HPDE6-E6E7 (cell line): ENCODE results near the gene COP1.

Source experiments
- DNase-seq: peaks from one replicate; pipeline ENCODE4 v3.0.0; 2011; ENCODE audit warnings: missing footprints; ENCODE audit errors: extremely low spot score

COP1 gene

DNA sequence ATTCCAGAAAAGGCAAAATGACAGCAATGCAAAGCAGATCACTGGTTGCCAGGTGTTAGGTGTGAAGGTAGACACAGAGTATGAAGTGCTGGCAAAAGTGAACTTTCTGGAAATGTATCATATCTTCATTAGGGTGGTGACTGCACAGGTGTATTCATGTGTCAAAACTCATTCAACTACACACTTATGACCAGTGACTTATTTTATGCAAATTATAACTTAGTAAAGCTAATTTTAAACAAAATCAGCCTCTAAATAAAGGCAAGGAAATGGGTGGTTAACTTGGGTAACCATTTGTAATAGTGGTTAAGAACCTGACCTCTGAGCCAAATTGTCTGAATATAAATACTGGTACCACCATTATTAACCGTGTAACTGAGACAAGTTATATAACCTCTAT is 7.4 kb downstream of the COP1 start:
- no peak for DNase-seq

DNA sequence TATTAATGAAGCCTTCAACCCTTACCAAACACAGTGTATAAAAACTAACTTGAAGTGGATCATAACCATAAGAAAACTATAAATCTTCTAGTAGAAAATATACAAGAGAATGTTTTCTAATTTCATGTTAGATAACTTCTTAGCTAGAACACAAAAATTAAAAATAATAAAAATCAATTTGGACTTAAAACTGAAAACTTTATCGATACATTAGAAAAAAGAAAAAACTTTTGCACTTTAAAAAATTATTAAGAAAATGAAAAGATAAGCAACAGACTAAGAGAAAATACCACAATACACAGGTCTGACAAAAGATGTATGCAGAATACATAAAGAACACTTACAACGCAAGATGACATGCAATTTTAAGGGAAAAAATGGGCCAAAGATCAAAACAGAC is 8.7 kb downstream of the COP1 start:
- DNase-seq: no peak

DNA sequence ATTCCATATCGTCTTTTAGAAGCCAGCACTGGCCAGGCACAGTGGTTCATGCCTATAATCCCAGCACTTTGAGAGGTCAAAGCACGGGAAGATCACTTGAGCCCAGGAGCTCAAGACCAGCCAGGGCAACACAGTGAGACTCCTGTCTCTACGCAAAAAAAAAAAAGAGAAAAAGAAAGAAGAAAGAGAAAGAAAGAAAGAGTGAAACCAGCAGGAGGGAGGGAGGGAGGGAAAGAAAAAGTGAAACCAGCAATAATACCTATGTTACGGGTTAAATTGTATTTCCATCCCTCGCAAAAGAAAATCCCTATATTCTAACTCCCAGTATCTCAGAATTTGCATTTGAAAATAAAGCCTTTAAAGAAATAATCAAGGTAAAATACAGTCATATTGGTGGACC is 10.4 kb downstream of the COP1 start:
- DNase-seq: no peak

DNA sequence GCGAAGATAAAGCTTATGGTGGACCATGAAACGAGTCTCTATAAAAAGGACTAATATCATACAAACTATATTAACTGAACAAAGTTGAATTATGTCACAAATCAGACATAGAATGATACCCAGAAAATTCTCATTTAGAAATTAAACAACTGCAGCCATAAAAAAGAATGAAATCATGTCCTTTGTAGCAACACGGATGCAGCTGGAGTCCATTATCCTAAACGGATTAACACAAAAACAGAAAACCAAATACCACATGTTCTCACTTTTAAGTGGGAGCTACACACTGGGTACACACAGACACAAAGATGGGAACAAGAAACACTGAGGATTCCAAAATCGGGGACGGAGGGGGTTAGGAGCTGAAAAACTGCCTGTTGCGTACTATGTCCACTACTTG is 11.5 kb downstream of the COP1 start:
- no peak for DNase-seq

DNA sequence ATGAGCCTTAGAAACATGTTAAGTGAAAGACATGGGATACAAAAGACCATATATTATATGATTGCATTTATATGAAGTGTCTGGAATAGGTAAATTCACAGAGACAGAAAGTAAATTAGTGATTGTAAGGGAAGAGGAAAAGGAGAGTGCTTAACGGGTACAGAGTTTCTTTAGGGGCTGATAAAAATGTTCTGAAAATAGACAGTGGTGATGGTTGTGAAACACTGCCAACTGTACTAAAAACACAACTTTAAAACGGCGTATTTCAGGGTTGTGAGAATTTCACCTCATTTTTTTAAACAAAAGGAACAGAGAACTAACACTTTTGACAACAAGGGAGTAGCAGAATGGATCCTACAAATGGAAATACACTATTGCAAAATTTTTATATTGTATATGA is 13.4 kb downstream of the COP1 start:
- no peak for DNase-seq

DNA sequence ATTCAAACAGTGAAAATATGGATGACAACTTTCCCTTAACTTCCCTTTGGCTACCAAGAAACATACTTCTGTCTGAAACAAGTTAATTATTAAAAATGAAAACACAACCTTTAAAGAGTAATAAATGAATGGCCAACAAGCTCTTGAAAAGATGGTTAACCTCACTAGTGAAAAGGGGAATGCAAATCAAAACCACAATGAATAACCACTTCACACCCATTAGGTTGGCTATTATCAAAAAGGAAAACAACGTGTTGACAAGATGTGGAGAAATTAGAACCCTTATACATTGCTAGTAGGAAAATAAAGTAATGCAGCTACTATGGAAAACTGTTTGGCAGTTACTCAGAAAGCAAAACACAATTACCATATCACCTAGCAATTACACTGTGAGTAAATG is 14.1 kb downstream of the COP1 start:
- DNase-seq: no peak

DNA sequence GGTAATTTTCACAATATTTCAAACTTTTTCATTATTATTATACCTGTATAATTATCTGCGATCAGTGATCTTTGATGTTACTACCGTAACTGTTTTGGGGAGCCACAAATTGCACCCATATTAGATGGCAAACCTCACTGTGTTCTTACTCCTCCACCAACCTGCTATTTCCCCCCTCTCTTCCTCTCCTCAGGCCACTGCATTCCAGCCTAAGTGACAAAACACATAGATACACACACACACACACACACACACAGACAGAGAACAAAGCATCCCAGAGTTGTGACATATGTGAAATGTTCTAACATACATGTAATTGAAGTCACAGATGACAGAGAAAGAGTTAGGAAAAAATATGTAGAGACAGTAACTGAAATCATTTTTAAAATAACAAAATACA is 18.5 kb downstream of the COP1 start:
- DNase-seq: no peak

DNA sequence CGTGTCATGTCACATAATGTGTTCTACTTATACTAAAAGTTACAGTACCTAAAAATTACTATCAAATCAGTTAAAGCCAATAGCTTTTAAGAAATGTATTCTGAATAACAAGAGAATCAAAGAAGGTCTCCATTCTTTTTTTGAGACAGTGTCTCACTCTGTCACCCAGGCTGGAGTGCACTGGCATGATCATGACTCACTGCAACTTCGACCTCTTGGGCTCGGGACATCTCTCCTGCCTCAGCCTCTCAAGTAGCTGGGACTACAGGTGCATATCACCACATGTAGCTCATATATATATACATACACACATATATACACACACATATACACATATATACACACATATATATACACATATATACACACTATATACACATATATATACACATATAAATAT is 20.1 kb downstream of the COP1 start:
- no peak for DNase-seq

DNA sequence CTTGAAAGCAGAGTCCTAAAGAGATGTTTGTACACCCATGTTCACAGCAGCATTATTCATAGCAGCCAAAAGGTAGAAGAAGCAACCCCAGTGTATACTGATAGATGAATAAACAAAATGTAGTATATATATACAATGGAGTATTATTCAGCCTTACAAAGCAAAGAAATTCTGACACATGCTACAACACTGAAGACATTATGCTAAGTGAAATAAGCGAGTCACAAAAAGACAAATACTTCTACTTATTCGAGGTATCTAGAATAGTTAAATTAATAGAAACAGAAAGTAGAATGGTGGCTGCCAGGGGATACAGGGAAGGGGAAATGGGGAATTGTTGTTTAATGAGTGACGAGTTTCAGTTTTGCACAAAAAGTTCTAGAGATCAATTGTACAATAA is 23.5 kb downstream of the COP1 start:
- no peak for DNase-seq

DNA sequence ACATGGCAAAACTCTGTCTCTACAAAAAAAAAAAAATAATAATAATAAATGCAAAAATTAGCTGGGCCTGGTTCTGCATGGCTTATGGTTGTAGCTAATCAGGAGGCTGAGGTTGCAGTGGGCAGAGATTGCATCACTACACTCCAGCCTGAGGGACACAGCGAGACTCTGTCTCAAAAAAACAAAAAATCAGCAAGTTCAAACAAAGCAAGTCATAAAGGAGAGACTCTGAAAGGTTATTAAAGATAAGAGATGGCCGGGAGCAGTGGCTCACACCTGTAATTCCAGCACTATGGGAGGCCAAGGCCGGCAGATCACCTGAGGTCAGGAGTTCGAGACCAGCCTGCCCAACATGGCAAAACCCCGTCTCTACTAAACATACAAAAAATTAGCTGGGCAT is 28.8 kb downstream of the COP1 start:
- DNase-seq: no peak

DNA sequence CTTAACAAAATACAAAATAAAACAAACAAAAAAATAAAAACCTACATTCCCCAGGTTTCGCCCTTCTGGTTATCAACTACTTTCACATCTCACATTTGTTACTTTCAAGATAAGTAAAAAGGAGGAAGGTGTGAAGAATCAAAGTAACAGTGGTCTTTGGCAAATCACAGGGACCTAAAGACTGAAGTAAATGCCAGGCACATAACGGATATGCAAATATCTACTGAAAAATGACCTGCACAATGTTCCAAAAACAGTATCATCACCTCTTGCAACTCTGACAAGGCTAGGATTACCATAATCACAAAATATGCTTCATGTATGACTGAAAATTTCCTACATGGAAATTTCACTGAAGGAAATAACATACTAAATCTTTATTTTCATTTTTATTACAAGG is 29.3 kb downstream of the COP1 start:
- DNase-seq: no peak

DNA sequence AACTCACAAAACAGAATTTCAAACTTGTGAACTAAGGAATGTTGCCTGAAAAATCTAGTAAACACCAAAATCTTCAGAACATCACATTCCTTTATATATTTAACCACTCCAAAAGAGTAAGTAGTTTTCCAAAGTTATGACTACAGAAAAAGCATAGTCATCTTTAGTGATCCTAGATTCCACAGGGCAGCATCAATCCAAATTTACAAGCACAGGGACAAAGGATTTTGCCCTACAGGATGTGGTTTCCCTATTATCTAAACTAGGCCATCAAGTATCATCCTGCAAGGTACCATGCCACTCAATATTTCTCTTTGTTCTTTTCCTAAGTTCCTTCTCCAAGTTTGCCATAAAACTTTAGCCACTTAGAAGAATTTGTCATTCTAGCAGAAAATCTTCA is 33.0 kb downstream of the COP1 start:
- no peak for DNase-seq

DNA sequence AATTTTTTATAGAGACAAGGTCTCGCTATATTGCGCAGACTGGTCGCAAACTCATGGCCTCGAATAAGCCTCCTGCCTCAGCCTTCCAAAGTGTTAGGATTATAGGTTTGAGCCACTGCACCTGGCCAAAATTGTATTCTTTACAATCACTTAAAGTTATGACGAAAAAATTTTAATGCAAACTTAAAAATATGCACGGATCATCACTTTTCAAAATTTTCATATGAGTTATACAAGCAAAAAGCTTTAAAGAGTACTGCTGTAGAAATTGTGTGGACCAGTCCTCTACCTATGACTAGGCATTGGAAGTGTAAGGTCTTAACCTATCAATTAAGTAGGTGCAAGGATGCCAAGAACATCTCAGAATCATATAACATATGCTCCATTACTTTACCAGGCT is 34.9 kb downstream of the COP1 start:
- no peak for DNase-seq

DNA sequence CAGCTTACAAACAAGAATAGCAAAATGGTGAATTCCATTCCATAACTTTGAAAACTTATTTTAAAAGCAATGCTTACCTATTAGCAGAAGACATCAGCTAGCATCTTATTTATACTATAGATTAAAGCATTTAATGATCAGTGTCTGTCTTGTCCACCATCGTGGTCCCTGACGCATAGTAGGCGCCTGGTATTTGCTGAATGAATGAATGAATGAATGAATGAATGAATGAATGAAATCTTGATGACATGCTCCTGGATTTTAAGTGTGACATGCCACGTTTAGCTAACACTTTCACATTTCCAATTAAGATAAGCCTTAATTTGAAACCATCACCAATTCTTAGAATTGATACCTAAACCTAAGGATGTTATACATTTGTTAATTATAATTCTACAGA is 39.9 kb downstream of the COP1 start:
- DNase-seq: no peak

DNA sequence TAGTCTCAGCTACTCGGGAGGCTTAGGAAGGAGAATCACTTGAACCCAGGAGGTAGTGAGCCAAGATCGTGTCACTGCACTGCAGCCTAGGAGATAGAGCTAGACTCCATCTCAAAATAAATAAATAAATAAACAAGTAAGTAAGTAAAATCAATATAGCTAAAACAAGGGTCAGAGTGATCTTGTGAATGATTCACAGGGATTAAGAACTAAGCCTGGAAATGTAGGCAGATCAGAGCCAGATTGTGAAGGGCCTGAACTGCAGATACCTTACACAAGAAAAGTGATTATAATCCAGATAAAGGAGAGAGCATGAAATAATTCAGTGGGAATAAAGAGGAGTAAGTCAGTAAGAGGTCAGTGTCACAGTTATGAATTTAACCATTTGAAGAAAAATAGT is 41.5 kb downstream of the COP1 start:
- no peak for DNase-seq

DNA sequence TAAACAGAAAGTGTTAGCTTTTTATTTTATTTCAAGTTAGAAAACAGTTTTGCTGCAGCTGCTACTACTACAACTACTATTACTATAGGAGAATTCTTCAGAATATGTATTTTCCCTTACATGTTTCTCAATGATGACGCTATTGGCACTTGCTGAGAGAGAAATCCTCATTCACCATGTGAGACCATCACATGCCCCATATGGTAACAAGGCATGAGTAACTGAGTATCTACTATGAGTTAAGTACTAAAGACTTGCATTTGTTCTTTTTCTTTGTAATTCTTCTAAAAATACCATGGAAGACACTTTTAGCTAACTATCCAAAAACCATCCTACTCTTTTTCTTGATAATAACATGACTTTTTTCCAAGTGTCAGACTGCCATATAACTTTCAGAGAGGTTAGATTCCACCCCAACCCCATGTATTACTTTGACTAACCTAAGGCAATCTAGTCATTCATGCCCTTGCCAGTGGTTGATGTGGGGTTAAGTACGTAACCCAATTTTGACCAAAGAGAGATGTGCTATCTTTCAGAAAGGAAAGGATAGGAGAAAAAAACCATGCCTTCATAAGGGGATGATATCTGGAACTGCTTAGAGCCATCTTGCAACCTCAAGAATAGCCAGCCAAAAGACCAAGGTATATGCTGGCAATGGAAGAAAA is 42.9 kb downstream of the COP1 start:
- no peak for DNase-seq

DNA sequence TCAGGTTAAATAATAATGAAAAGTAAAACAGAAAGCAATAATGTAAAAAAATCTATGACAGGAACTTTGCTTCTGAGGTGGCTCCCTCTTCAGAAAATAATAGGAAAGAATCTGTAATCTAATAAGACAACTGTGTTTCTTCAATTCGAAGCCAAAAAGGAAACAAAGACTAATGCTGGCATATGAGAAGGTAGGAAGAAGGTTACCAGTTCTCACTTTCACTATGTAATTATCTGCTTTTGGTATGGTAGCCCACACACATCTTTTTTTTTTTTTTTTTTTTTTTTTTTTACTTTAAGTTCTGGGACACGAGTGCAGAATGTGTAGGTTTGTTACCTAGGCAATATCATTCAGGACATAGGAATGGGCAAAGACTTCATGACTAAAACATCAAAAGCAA is 47.1 kb downstream of the COP1 start:
- DNase-seq: no peak

DNA sequence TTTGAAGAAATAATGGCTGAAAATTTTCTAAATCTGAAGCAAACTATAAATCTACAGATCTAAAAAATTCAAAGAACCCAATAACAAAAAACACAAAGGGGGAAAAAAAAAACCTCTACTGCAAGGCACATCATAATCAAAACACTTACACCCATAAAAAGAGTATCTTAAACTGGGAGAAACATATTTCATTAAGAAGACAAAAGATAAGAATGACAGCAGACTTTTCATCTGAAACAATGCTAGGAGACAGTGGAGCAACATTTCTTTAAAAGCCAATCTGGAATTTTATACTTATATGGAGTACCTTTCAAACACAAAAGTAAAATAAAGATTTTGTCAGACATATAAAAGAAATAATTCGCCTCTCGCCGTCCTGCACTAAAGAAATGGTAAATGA is 49.1 kb downstream of the COP1 start:
- no peak for DNase-seq

DNA sequence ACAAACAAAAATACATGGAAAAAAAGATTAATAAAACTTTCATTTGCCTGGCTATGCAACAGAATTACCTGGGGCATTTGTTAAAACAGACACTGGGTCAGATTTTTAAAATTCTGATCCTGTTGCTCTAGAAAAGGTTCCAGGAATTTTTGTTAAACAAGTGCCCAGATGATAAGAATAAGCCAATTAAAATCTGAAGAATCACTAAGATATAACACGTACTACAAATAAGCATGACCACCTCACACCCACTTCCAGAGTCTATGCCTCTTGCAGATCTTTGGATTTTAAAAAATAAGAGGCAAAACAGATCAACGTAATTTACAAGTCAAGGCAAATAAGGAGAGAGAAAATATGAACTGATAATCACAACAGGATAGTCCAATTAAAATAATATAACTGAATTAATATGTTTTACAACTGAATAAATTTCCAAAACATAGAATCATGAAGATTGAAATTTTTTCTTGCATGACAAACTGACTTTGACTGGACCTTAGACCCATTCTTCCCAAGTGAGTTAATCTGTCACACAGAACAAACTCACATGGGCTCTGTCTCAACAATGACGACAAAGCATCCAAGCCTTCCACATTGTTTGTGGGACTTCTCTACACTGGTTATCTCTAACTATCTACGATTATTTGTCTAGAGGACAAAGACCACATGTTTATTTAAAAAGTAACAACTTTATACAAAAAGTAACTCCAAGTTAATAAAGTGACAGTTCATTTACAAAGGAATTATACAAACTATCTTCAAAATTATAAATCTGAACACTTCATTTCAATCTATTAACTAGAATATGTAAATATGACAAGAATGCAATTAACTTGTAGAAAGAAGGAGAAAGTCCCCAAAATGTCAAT is 56.9 kb downstream of the COP1 start:
- DNase-seq: no peak

DNA sequence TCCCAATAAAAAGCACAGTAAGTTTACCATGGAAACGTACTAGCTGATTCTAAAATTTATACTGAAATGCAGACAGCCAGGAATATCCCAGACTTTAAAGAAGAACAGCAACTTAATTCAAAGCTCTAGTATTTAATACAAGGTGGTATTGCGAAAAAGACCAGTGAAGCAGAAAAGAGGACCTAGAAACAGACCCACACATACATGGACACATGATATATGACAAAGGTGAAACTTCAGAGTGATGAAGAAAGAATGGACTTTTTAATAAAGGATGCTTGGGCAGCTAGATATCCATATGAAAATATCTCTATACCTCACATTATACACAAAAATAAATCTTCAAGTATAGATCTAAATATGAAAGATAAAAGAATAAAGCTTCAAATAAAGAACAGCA is 62.6 kb downstream of the COP1 start:
- DNase-seq: no peak

DNA sequence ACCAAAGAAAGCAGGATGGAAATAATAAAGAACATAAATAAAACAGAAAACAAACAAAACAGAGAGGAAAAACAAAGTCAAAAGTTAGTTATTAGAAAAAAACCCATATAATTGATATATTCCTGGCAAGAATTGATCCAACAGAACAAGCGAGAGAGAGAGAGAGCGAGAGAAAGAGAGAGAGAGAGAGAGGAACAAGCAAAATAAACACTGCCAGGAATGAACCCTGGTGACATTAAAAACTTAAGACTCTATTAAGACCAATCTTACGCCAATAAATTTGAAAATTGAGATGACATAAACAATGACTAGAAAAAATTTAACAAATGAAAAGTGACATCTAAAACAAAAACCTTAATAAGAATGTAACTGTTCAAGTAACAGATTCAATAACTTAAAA is 64.1 kb downstream of the COP1 start:
- DNase-seq: no peak

DNA sequence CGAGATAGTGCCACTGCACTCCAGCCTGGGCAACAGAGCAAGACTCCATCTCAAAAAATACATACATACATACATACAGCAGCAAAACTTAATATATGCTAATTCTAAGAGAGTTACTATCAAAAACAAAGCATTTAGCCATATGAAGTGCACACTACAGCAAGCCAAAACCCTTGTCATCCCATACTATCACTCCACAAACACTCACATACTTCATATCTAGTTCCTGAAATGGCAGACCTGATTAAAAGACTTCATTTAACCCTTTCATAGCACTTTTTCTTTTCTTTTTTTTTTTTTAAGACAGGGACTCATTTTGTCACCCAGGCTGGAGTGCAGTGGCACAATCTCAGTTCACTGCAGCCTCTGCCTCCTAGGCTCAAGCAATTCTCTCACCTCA is 65.6 kb downstream of the COP1 start:
- DNase-seq: no peak

DNA sequence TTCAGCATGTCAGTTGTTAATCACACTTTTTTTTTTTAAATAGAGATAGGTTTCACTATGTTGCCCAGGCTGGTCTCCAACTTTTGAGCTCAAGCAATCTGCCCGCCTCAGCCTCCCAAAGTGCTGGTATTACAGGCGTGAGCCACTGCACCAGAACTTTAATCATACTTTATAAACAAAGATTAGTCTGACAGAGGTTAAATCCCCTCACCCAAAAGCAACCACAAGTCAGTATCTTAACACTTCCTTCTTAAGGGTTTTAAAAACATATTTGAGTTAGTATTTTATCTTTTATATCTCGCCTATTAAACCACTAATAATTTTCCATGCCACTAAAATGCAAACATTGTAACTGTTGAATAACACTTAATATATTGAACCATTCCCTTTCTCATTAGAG is 70.2 kb downstream of the COP1 start:
- DNase-seq: no peak

DNA sequence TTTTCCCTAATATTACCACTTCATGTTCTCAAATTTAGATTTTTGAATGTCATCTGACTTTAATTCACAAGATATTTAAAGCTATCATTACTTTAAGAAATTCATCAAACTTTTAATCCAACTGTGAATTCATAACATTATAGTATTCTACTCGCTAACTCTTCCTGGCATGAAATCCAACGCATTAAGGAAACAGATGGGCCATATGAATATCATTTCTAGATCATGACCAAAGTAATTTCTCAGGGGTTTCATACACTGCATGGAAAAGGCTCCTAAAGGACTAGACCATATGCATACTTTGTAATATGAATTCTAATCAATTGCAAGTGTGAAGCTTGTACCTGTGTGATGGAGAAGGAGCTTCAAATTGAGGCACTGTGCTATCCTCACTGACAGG is 72.4 kb downstream of the COP1 start:
- DNase-seq: no peak
